PFSK-1 (cell line): ENCODE data around the gene TAF4.

Experiments
- REST ChIP-seq, 2 experiments: IDR thresholded peaks; 2 replicates each; pipeline versions ENCODE4 v1.6.1 to v1.8.0; 2011 to 2012; ENCODE audit warnings: low read depth in 2 of 2, low read length in 2 of 2, control low read depth in 1 of 2, inconsistent platforms in 1 of 2, mild to moderate bottlenecking in 1 of 2, moderate library complexity in 1 of 2; ENCODE audit not compliant: insufficient read depth in 1 of 2
- SIN3A ChIP-seq: IDR thresholded peaks from 2 replicates; pipeline ENCODE4 v1.6.1; 2012; ENCODE audit warnings: mild to moderate bottlenecking, low read length, moderate library complexity, borderline replicate concordance; ENCODE audit not compliant: insufficient read depth
- TAF1 ChIP-seq: IDR thresholded peaks from 2 replicates; pipeline ENCODE4 v1.6.1; 2012; ENCODE audit warnings: low read length, control low read depth, borderline replicate concordance; ENCODE audit not compliant: insufficient read depth

DNA sequence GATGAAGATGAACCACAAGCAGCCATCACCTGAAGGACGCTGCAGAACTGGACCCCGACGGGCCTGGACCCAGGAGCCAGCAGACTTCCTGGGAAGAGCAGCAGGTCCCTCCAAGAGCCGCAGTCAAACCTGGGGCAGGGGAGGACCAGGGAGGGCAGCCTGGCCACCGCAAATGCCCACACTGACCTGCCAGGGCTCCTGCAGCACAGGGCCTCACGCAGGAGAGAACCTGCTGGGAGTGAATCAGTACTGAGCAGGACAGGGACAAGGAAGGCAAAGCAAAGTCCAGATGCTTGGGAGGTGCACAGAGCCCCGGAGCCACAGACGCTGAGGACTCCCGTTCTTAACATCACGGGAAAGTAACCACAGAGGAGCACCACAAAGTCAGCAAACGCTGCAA, 75.2 kb downstream of the TAF4 start:
- no peak for TF ChIP-seq TAF1
- TF ChIP-seq REST (IDR thresholded peaks at IDR 0.05; ENCODE audit: insufficient read depth in 1 of 2, low read depth in 2 of 2, low read length in 2 of 2): no peak
- no peak for TF ChIP-seq SIN3A
